Spleen (tissue), 7 donors: ENCODE results near the gene NYAP2.
A peak's percentile ranks its signal among the peaks of the same experiment; 100 is the strongest.

Experiments used
- POLR2A ChIP-seq, 3 donors: fragments of 450-650 bp; IDR thresholded peaks; one replicate each; pipeline ENCODE4 v1.5.1; 2017; ENCODE audit warnings: antibody characterized with exemption in 3 of 3, mild to moderate bottlenecking in 1 of 3
- POLR2AphosphoS5 ChIP-seq, 3 donors: sonication (generic); formaldehyde crosslinking; IDR thresholded peaks; one replicate each; pipeline ENCODE4 v1.5.1; 2017; ENCODE audit warnings: antibody characterized with exemption in 3 of 3
- TF ChIP-seq, protein P1 (sequence below), 11 experiments: fragments of 200-600 bp in 7 of 11; fragments of 450-650 bp in 4 of 11; sonication (generic) in 4 of 11; IDR thresholded peaks in 8 of 11; conservative IDR thresholded peaks in 3 of 11; 1 replicate in 7 of 11; 2 replicates in 4 of 11; pipeline versions ENCODE4 v1.4.0 to v1.8.0; 2016 to 2021; ENCODE audit warnings: antibody characterized with exemption in 11 of 11, inconsistent platforms in 4 of 11, mild to moderate bottlenecking in 1 of 11
- donor health status: DM: no; HTN: no; CAD: no; lungs with moderate emphysema.
- donor health status: DM: no; HTN: no; CAD: no.
- donor health status: DM: no; HTN: no; CAD: no.

DNA sequence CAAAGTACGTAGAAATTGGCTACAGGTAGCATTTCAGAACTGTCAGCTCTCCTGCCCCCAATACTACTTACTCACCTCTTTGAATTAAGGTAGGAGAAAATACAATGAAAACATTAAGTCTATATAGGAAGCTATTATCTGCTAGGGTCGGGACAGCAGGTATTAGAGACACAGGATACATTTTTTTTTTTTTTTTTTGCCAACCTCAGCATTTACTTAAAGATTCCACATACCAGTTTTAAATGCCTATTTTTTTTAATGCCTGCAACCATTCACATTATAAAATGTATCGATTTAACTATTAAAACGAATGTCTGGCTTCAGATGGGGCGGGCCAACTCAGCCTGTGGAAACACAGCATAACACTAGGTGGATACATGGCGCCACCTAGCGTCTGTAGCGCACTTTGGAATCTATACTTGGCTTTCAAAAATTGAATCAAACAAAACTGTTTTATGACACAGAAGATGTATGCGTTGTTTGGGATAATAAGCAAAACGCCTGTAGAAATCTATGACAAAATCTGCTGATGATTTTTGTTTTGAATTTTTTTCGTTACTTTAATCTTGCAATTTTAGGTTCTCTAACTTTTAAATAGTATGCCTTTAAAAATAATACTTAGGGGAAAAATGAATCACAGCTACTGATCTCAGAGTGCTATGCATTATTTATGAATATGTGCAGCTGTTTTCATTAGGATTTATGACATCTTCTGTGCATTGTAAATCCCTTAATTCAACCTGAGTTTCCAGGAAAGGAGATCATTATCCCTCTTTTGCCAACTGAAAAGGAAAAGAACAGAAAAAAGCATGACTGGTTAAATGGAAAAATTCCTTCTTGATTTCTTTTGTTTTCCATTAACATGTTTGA is 261.0 kb downstream of the NYAP2 start:
- no peak for TF ChIP-seq POLR2A (IDR thresholded peaks at IDR 0.05)
- TF ChIP-seq, protein P1, sequence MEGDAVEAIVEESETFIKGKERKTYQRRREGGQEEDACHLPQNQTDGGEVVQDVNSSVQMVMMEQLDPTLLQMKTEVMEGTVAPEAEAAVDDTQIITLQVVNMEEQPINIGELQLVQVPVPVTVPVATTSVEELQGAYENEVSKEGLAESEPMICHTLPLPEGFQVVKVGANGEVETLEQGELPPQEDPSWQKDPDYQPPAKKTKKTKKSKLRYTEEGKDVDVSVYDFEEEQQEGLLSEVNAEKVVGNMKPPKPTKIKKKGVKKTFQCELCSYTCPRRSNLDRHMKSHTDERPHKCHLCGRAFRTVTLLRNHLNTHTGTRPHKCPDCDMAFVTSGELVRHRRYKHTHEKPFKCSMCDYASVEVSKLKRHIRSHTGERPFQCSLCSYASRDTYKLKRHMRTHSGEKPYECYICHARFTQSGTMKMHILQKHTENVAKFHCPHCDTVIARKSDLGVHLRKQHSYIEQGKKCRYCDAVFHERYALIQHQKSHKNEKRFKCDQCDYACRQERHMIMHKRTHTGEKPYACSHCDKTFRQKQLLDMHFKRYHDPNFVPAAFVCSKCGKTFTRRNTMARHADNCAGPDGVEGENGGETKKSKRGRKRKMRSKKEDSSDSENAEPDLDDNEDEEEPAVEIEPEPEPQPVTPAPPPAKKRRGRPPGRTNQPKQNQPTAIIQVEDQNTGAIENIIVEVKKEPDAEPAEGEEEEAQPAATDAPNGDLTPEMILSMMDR (IDR thresholded peaks at IDR 0.05 in 8 of 11, conservative IDR thresholded peaks at IDR 0.05 in 3 of 11) = peak; percentile 37 to 80 (median 73)
- TF ChIP-seq POLR2AphosphoS5 (IDR thresholded peaks at IDR 0.05) = no peak
